SK-N-SH (cell line): Measurements from ENCODE around the gene SPACDR. TPM values are rescaled to one million over a fixed set of nuclear protein-coding genes. Genes with fewer than 3 reads are reported as not detected.

Experiments used
- CTCF ChIA-PET: fragments of 300-600, 350-600 bp; formaldehyde crosslinking; extraction: SDS; loops from one replicate; lab custom pipeline; 2021; lab: Yijun Ruan, JAX
- POLR2A ChIA-PET: fragments of 350-600 bp; sonication (Branson Sonifier 250); formaldehyde crosslinking; extraction: SDS; loops from one replicate; lab custom pipeline; 2020; ENCODE audit warnings: antibody characterized with exemption, inconsistent platforms; lab: Yijun Ruan, JAX
- DNase-seq: peaks from one replicate; pipeline ENCODE4 v3.0.0; 2012
- H2AFZ ChIP-seq: fragments of 200-600 bp; sonication (generic); 2 replicates; pipeline ENCODE4 v1.8.1; 2016; ENCODE audit warnings: antibody characterized with exemption, mild to moderate bottlenecking, low read depth
- H3F3A ChIP-seq: fragments of 200-600 bp; sonication (generic); replicated peaks from 2 replicates; pipeline ENCODE3; 2016; ENCODE audit warnings: antibody characterized with exemption, mild to moderate bottlenecking; ENCODE audit not compliant: insufficient read depth
- H3K27ac ChIP-seq, 2 experiments: fragments of 200-500 bp in 1 of 2; fragments of 200-600 bp in 1 of 2; sonication (Bioruptor generic) in 1 of 2; sonication (generic), shearing (Covaris generic) in 1 of 2; 2 replicates each; pipeline versions ENCODE4 v1.5.1 to v1.6.1; 2014 to 2016; ENCODE audit warnings: low read depth in 2 of 2, inconsistent platforms in 1 of 2, low read length in 1 of 2, mild to moderate bottlenecking in 1 of 2, mixed read lengths in 1 of 2
- H3K27me3 ChIP-seq: fragments of 200-600 bp; sonication (generic), shearing (Covaris generic); 2 replicates; pipeline ENCODE4 v1.6.1; 2016; ENCODE audit warnings: mixed run types; ENCODE audit not compliant: insufficient read depth
- H3K36me3 ChIP-seq, 2 experiments: fragments of 200-500 bp in 1 of 2; fragments of 200-600 bp in 1 of 2; sonication (Bioruptor generic) in 1 of 2; sonication (generic) in 1 of 2; replicated peaks in 1 of 2; 2 replicates each; pipeline versions ENCODE3 to v1.5.1; 2014 to 2016; ENCODE audit warnings: low read length in 1 of 2, mild to moderate bottlenecking in 1 of 2; ENCODE audit not compliant: insufficient read depth in 2 of 2, control insufficient read depth in 1 of 2
- H3K4me1 ChIP-seq, 2 experiments: fragments of 200-500 bp in 1 of 2; fragments of 200-600 bp in 1 of 2; sonication (Bioruptor generic) in 1 of 2; sonication (generic), shearing (Covaris generic) in 1 of 2; 2 replicates each; pipeline versions ENCODE4 v1.5.1 to v1.6.1; 2014 to 2016; ENCODE audit warnings: low read depth in 1 of 2, low read length in 1 of 2, mixed run types in 1 of 2; ENCODE audit not compliant: insufficient read depth in 2 of 2, control insufficient read depth in 1 of 2
- H3K4me2 ChIP-seq: fragments of 200-600 bp; sonication (generic), shearing (Covaris generic); 2 replicates; pipeline ENCODE4 v1.6.1; 2017; ENCODE audit warnings: mixed run types
- H3K4me3 ChIP-seq, 2 experiments: fragments of 200-500 bp in 1 of 2; fragments of 200-600 bp in 1 of 2; sonication (Bioruptor generic) in 1 of 2; sonication (generic), shearing (Covaris generic) in 1 of 2; 2 replicates each; pipeline versions ENCODE4 v1.5.1 to v1.8.1; 2014 to 2016; ENCODE audit warnings: low read depth in 2 of 2, inconsistent platforms in 1 of 2, low read length in 1 of 2, mild to moderate bottlenecking in 1 of 2, mixed read lengths in 1 of 2, moderate library complexity in 1 of 2
- H3K79me2 ChIP-seq: fragments of 200-600 bp; sonication (generic); 2 replicates; pipeline ENCODE4 v1.8.1; 2017; ENCODE audit warnings: mild to moderate bottlenecking; ENCODE audit not compliant: insufficient read depth
- H3K9ac ChIP-seq: fragments of 200-600 bp; sonication (generic); 2 replicates; pipeline ENCODE4 v1.6.1; 2017; ENCODE audit warnings: mixed run types
- H3K9me2 ChIP-seq: fragments of 200-600 bp; sonication (generic); 2 replicates; pipeline ENCODE4 v1.6.1; 2017; ENCODE audit warnings: mixed run types
- H3K9me3 ChIP-seq: fragments of 200-600 bp; sonication (generic); 2 replicates; pipeline ENCODE4 v1.6.1; 2017; ENCODE audit warnings: mixed run types, mild to moderate bottlenecking, moderate library complexity
- H4K20me1 ChIP-seq: fragments of 200-600 bp; sonication (generic); 2 replicates; pipeline ENCODE4 v1.6.1; 2017; ENCODE audit warnings: mild to moderate bottlenecking, mixed run types; ENCODE audit not compliant: insufficient read depth
- CTCF ChIP-seq: fragments of 200-600 bp; sonication (generic); IDR thresholded peaks from 2 replicates; pipeline ENCODE4 v1.6.1; 2017; ENCODE audit warnings: antibody characterized with exemption, mild to moderate bottlenecking, moderate library complexity
- ELF1 ChIP-seq: IDR thresholded peaks from 2 replicates; pipeline ENCODE4 v1.4.0; 2012
- EP300 ChIP-seq, 2 experiments: IDR thresholded peaks; 2 replicates each; pipeline versions ENCODE4 v1.4.0 to v1.6.1; 2012; ENCODE audit warnings: borderline replicate concordance in 1 of 2, low read depth in 1 of 2, low read length in 1 of 2
- EZH2phosphoT487 ChIP-seq: fragments of 200-600 bp; sonication (generic); IDR thresholded peaks from 2 replicates; pipeline ENCODE4 v1.6.1; 2017; ENCODE audit warnings: low read depth, mixed run types, mild to moderate bottlenecking, antibody characterized with exemption, moderate library complexity, borderline replicate concordance
- FOSL2 ChIP-seq: IDR thresholded peaks from 2 replicates; pipeline ENCODE4 v1.4.0; 2012; ENCODE audit warnings: low read depth, mild to moderate bottlenecking, moderate library complexity, borderline replicate concordance
- FOXM1 ChIP-seq: IDR thresholded peaks from 2 replicates; pipeline ENCODE4 v1.4.0; 2012; ENCODE audit warnings: low read depth, mild to moderate bottlenecking
- GABPA ChIP-seq: IDR thresholded peaks from 2 replicates; pipeline ENCODE4 v1.4.0; 2012; ENCODE audit warnings: low read depth, mild to moderate bottlenecking
- GATA2 ChIP-seq: sonication (generic); formaldehyde crosslinking; IDR thresholded peaks from 2 replicates; pipeline ENCODE4 v1.5.0; 2020; ENCODE audit warnings: mild to moderate bottlenecking, missing genetic modification reagents
- IRF3 ChIP-seq: fragments of 150-350 bp; IDR thresholded peaks from 2 replicates; pipeline ENCODE4 v1.6.1; 2016; ENCODE audit warnings: mild to moderate bottlenecking, low read depth, low read length
- JUND ChIP-seq: IDR thresholded peaks from 2 replicates; pipeline ENCODE4 v1.4.0; 2012
- MAX ChIP-seq: IDR thresholded peaks from 2 replicates; pipeline ENCODE4 v1.4.0; 2012; ENCODE audit warnings: low read depth
- MEF2A ChIP-seq: IDR thresholded peaks from 2 replicates; pipeline ENCODE4 v1.4.0; 2012; ENCODE audit warnings: low read depth, borderline replicate concordance
- MXI1 ChIP-seq: IDR thresholded peaks from 2 replicates; pipeline ENCODE4 v1.6.1; 2012; ENCODE audit warnings: mild to moderate bottlenecking, low read depth, low read length, improper control_type of control experiment
- NFIC ChIP-seq: IDR thresholded peaks from 2 replicates; pipeline ENCODE4 v1.4.0; 2012; ENCODE audit warnings: borderline replicate concordance
- POLR2AphosphoS5 ChIP-seq: IDR thresholded peaks from 2 replicates; pipeline ENCODE4 v1.6.1; 2012; ENCODE audit warnings: low read depth, low read length
- RAD21 ChIP-seq: IDR thresholded peaks from 2 replicates; pipeline ENCODE4 v1.6.1; 2012; ENCODE audit warnings: mild to moderate bottlenecking, low read length
- REST ChIP-seq: IDR thresholded peaks from 2 replicates; pipeline ENCODE4 v1.6.1; 2012; ENCODE audit warnings: mild to moderate bottlenecking, low read depth, low read length, moderate library complexity
- RXRA ChIP-seq: IDR thresholded peaks from 2 replicates; pipeline ENCODE4 v1.4.0; 2012; ENCODE audit warnings: low read depth, mild to moderate bottlenecking, borderline replicate concordance
- SMC3 ChIP-seq: IDR thresholded peaks from 2 replicates; pipeline ENCODE4 v1.6.1; 2012; ENCODE audit warnings: low read depth, low read length, improper control_type of control experiment
- TEAD4 ChIP-seq: IDR thresholded peaks from 2 replicates; pipeline ENCODE4 v1.4.0; 2012; ENCODE audit warnings: mild to moderate bottlenecking, borderline replicate concordance; ENCODE audit not compliant: insufficient read depth
- WGBS: methylation state at CpG from one replicate; pipeline ENCODE4 v1.1.6; 2017; ENCODE audit warnings: low lambda C conversion rate; 5-methylcytosine and 5-hydroxymethylcytosine counted together
- polyA plus RNA-seq, 3 experiments: library from polyadenylated mRNA; depleted of rRNA; stranded (reverse); fragments of >200 nt; gene quantifications; 2 replicates each; pipeline ENCODE4 v1.2.3, GENCODE V29; 2012

SPACDR gene
- polyA plus RNA-seq, 1 of the 3 experiments (the other 2 are of a cell fraction) = 1.5 TPM

GRCh38 chr7:100481466-100481865, 17.4 kb upstream of the SPACDR start:
- Histone ChIP-seq H3K27ac (no peak overlapping the region), H3K79me2 (peaks cover 30% of the 10 kb centered on the region)
- no peak for TF ChIP-seq EP300 (IDR thresholded peaks at IDR 0.05; ENCODE audit: borderline replicate concordance in 1 of 2, low read depth in 1 of 2, low read length in 1 of 2)
- TF ChIP-seq, all 33 proteins: peak for 0
- 85% methylated on average over 1 of the region's 1 CpG for WGBS
- Histone ChIP-seq H3K4me3 (no peak overlapping the region), H4K20me1 (peaks cover 12% of the 10 kb centered on the region; the same call in 1 of the 2 replicates), H3K36me3 (no peaks in the 10 kb centered on the region), H3K4me1 (peaks cover 13 to 41% of the 10 kb centered on the region in 2 experiments; a peak in 3 of 4 replicates), H3K9me2 (no peaks in the 10 kb centered on the region), H3K27me3 (no peaks in the 10 kb centered on the region), H3K9me3 (no peaks in the 10 kb centered on the region), H2AFZ (no peak overlapping the region), H3F3A (peaks cover 6% of the 10 kb centered on the region), H3K9ac (no peak overlapping the region), H3K4me2 (no peak overlapping the region)
- DNase-seq = no peak
- CTCF ChIA-PET = interaction anchor here (1.2 to 8.1 kb wide), 14 partner anchors 12 to 1181 kb away, joined by 4 to 152 read pairs (median 18); partner anchors contain the start of genes GIGYF1 and SPACDR
- POLR2A ChIA-PET = no interaction called here

GRCh38 chr7:100478958-100479660, 15.0 kb upstream of the SPACDR start, which contains the start of gene TSC22D4:
Gene TSC22D4, minus strand, starts transcription at chr7:100479214. Its CDS starts 1,176 bp downstream, at chr7:100478038.
- Histone ChIP-seq H3K9me3 (no peaks in the 10 kb centered on the region), H3K79me2 (peaks cover 45% of the 10 kb centered on the region), H3K4me1 (peaks cover 16 to 27% of the 10 kb centered on the region in 2 experiments; a peak in 3 of 4 replicates), H2AFZ (peak within 1 kb of the TSS; percentile 82), H3K4me3 (peak within 1 kb of the TSS; percentile 71 to 99), H3K9me2 (no peaks in the 10 kb centered on the region), H4K20me1 (peaks cover 15% of the 10 kb centered on the region; the same call in 1 of the 2 replicates), H3K27me3 (no peaks in the 10 kb centered on the region), H3K27ac (peak within 1 kb of the TSS; percentile 76 to 78), H3K9ac (peak within 1 kb of the TSS; percentile 89), H3F3A (peaks cover 6% of the 10 kb centered on the region), H3K4me2 (peak within 1 kb of the TSS; percentile 99), H3K36me3 (peaks cover 0 to 4% of the 10 kb centered on the region in 2 experiments)
- ChIA-PET POLR2A (interaction anchor here (0.9 to 2.2 kb wide), 7 partner anchors 10 to 134 kb away, joined by 4 to 11 read pairs (median 4); partner anchors contain the start of genes FBXO24, LRCH4, MOSPD3 and PCOLCE), CTCF (interaction anchor here (1.0 to 8.1 kb wide), 11 partner anchors 10 to 213 kb away, joined by 3 to 152 read pairs (median 6); partner anchors contain the start of gene SPACDR)
- WGBS = 2% methylated on average over 25 of the region's 27 CpGs
- DNase-seq = peak; percentile 97
- TF ChIP-seq GATA2 (CRISPR knock-in tag) (no peak), FOSL2 (no peak), MEF2A (no peak), NFIC (peak; percentile 99), SMC3 (peak; percentile 20; the same call in 1 of the 2 replicates), JUND (no peak), POLR2AphosphoS5 (peak; percentile 87), REST (no peak), ELF1 (peak; percentile 93), CTCF (no peak), IRF3 (no peak), TEAD4 (0 out of 2 replicates have a peak, but pooled peaks have one; percentile 18), MAX (peak; percentile 71), RAD21 (no peak), FOXM1 (no peak), EZH2phosphoT487 (no peak), MXI1 (peak; percentile 79), GABPA (peak; percentile 75), RXRA (no peak)
